MCF 10A (cell line): ENCODE measurements around the gene QRICH2. TPM values are rescaled to one million over a fixed set of nuclear protein-coding genes. Genes with fewer than 3 reads are reported as not detected.

Experiments
- BruUV-seq: library from RNA; stranded (reverse); fragments of 400-500 nt; replicated peaks from 2 replicates; lab custom pipeline; 2021; lab: Mats Ljungman, UMichigan
- CTCF ChIA-PET: fragments of 300-600 bp; sonication (Branson Sonifier 250); formaldehyde crosslinking; extraction: SDS; loops from one replicate; lab custom pipeline; 2021; ENCODE audit warnings: antibody characterized with exemption, inconsistent platforms; lab: Yijun Ruan, JAX
- POLR2A ChIA-PET: fragments of 300-600, 350-650 bp; sonication (Branson Sonifier 250); formaldehyde crosslinking; extraction: SDS; loops from one replicate; lab custom pipeline; 2020; ENCODE audit warnings: antibody characterized with exemption, inconsistent platforms; lab: Yijun Ruan, JAX
- DNase-seq: peaks from one replicate; pipeline ENCODE4 v3.0.0-alpha.2; 2018; ENCODE audit not compliant: unreplicated experiment
- H3K27ac Mint-ChIP-seq: one replicate; pipeline ENCODE4 v1.8.0; 2022; ENCODE audit warnings: mild to moderate bottlenecking, low read depth, mixed read lengths; ENCODE audit not compliant: unreplicated experiment
- H3K27me3 Mint-ChIP-seq: one replicate; pipeline ENCODE4 v1.8.0; 2022; ENCODE audit warnings: mixed read lengths; ENCODE audit not compliant: insufficient read depth, unreplicated experiment
- H3K36me3 Mint-ChIP-seq: one replicate; pipeline ENCODE4 v1.8.0; 2022; ENCODE audit warnings: mild to moderate bottlenecking, moderate library complexity, mixed read lengths; ENCODE audit not compliant: insufficient read depth, unreplicated experiment
- H3K4me1 Mint-ChIP-seq: one replicate; pipeline ENCODE4 v1.8.0; 2022; ENCODE audit warnings: mixed read lengths; ENCODE audit not compliant: insufficient read depth, unreplicated experiment
- H3K4me3 Mint-ChIP-seq: one replicate; pipeline ENCODE4 v1.8.0; 2022; ENCODE audit warnings: mild to moderate bottlenecking, moderate library complexity, mixed read lengths; ENCODE audit not compliant: unreplicated experiment
- H3K9me3 Mint-ChIP-seq: one replicate; pipeline ENCODE4 v1.8.0; 2022; ENCODE audit warnings: mixed read lengths; ENCODE audit not compliant: unreplicated experiment
- CTCF ChIP-seq: fragments of 200-600 bp; IDR thresholded peaks from one replicate; pipeline ENCODE4 v1.8.0; 2022; ENCODE audit warnings: antibody characterized with exemption, mild to moderate bottlenecking; ENCODE audit not compliant: unreplicated experiment
- intact Hi-C: fragments of 100-400 bp; cut with micrococcal nuclease; formaldehyde crosslinking; loops from 2 replicates; pipeline ENCODE4 v1.14.1; 2022
- total RNA-seq: library from RNA; stranded (reverse); gene quantifications from 2 replicates; pipeline ENCODE4 v1.2.3, GENCODE V29; 2022

Gene QRICH2
- total RNA-seq, 1 experiment from 2014 or later, result 0.56 TPM

- H3K27me3 Mint-ChIP-seq, result no peaks in the 10 kb centered on the region
- intact Hi-C loops, result no loop called here
- CTCF ChIA-PET, result interaction anchor here (0.6 to 6.0 kb wide), 4 partner anchors 13 to 977 kb away, joined by 3 to 51 read pairs (median 4); partner anchors contain the start of gene SLC25A19
- TSS peak; percentile 34 for BruUV-seq
- peaks cover 7% of the 10 kb centered on the region for H3K4me1 Mint-ChIP-seq
- no peak for TF ChIP-seq CTCF
- DNase-seq, result no peak
- POLR2A ChIA-PET, result interaction anchor here (0.7 to 4.2 kb wide), 12 partner anchors 8 to 422 kb away, joined by 3 to 21 read pairs (median 4); partner anchors contain the start of genes EXOC7, PRPSAP1 and SRP68
- peak overlapping the region; percentile 76 for H3K4me3 Mint-ChIP-seq
- no peaks in the 10 kb centered on the region for H3K9me3 Mint-ChIP-seq
- H3K36me3 Mint-ChIP-seq, result peaks cover 39% of the 10 kb centered on the region
- peak overlapping the region; percentile 87 for H3K27ac Mint-ChIP-seq
These were observed 41.7 kb downstream of the QRICH2 start for GRCh38 chr17:76266244-76266938.

- BruUV-seq, result no TSS peak
- ChIA-PET POLR2A (interaction anchor here (0.9 to 4.3 kb wide), 21 partner anchors 10 to 860 kb away, joined by 3 to 56 read pairs (median 6); partner anchors contain the start of genes EXOC7, GRB2, MRPL38 and PRPSAP1), CTCF (interaction anchor here (1.2 kb wide), 1 partner anchor 143 kb away, joined by 3 read pairs; no protein-coding TSS in a partner anchor)
- peaks cover 34% of the 10 kb centered on the region for H3K36me3 Mint-ChIP-seq
- H3K4me1 Mint-ChIP-seq, result peaks cover 7% of the 10 kb centered on the region
- TF ChIP-seq CTCF, result no peak
- no peaks in the 10 kb centered on the region for H3K9me3 Mint-ChIP-seq
- H3K4me3 Mint-ChIP-seq, result peak overlapping the region; percentile 76
- no peak for DNase-seq
- no peaks in the 10 kb centered on the region for H3K27me3 Mint-ChIP-seq
- peak overlapping the region; percentile 87 for H3K27ac Mint-ChIP-seq
- intact Hi-C loops, result no loop called here
These were observed 42.3 kb downstream of the QRICH2 start for GRCh38 chr17:76265624-76266243.

GRCh38 chr17:76264755-76265623 lies 43.1 kb downstream of the QRICH2 start, which contains the start of gene UBALD2:
Gene UBALD2 (plus strand): TSS chr17:76265348. CDS start chr17:76265506, 158 bp downstream.
- Mint-ChIP-seq H3K4me3 (peak within 1 kb of the TSS; percentile 76), H3K36me3 (peaks cover 29% of the 10 kb centered on the region), H3K27me3 (no peaks in the 10 kb centered on the region), H3K4me1 (peaks cover 7% of the 10 kb centered on the region), H3K9me3 (no peaks in the 10 kb centered on the region), H3K27ac (peak within 1 kb of the TSS; percentile 87)
- TF ChIP-seq CTCF, result no peak
- no TSS peak for BruUV-seq
- ChIA-PET CTCF (interaction anchor here (0.6 to 1.0 kb wide), 3 partner anchors 14 to 145 kb away, joined by 3 to 4 read pairs (median 3); no protein-coding TSS in a partner anchor), POLR2A (interaction anchor here (0.5 to 4.3 kb wide), 30 partner anchors 11 to 860 kb away, joined by 3 to 56 read pairs (median 5); partner anchors contain the start of genes EVPL, EXOC7, GRB2 and MRPL38)
- intact Hi-C loops, result loop anchor here (1.0 kb wide), 1 partner anchor 13 kb away; no protein-coding TSS in a partner anchor
- DNase-seq, result peak; percentile 99
